ENCODE data around the gene TM4SF4.

TM4SF4 gene

GRCh38 chr3:149523512-149524299 is 49.2 kb downstream of the TM4SF4 start:
- Histone ChIP-seq H3K9ac (no peak overlapping the region), H3K27me3 (ENCODE audit: insufficient read depth, low read depth) (no peaks in the 10 kb centered on the region), H3K4me3 (IDR thresholded peaks at IDR 0.05; ENCODE audit: insufficient read depth, low read depth, low read length) (no peak overlapping the region), H4K20me1 (ENCODE audit: insufficient read depth) (no peaks in the 10 kb centered on the region), H3K4me1 (ENCODE audit: low read depth, poor library complexity, severe bottlenecking) (no peaks in the 10 kb centered on the region), H3K4me2 (no peak overlapping the region), H3K79me2 (ENCODE audit: insufficient read depth, low read depth) (no peaks in the 10 kb centered on the region), H2AFZ (ENCODE audit: low read depth) (no peak overlapping the region), H3K36me3 (ENCODE audit: insufficient read depth) (no peaks in the 10 kb centered on the region), H3K27ac (no peak overlapping the region)
- TF ChIP-seq CTCF (conservative IDR thresholded peaks at IDR 0.05; ENCODE audit: low read depth, low read length), result no peak

GRCh38 chr3:149527531-149528339 is 53.2 kb downstream of the TM4SF4 start:
- no peaks in the 10 kb centered on the region for H3K79me2 ChIP-seq (ENCODE audit: insufficient read depth, low read depth)
- H3K4me3 ChIP-seq (IDR thresholded peaks at IDR 0.05; ENCODE audit: insufficient read depth, low read depth, low read length), result no peak overlapping the region
- H3K36me3 ChIP-seq (ENCODE audit: insufficient read depth), result no peaks in the 10 kb centered on the region
- TF ChIP-seq CTCF (conservative IDR thresholded peaks at IDR 0.05; ENCODE audit: low read depth, low read length), result no peak
- no peaks in the 10 kb centered on the region for H3K27me3 ChIP-seq (ENCODE audit: insufficient read depth, low read depth)
- no peak overlapping the region for H3K4me2 ChIP-seq
- peaks cover 9% of the 10 kb centered on the region for H3K4me1 ChIP-seq (ENCODE audit: low read depth, poor library complexity, severe bottlenecking)
- H2AFZ ChIP-seq (ENCODE audit: low read depth), result no peak overlapping the region
- H3K9ac ChIP-seq, result no peak overlapping the region
- H4K20me1 ChIP-seq (ENCODE audit: insufficient read depth), result no peaks in the 10 kb centered on the region
- H3K27ac ChIP-seq, result no peak overlapping the region

GRCh38 chr3:149528340-149528650 is 53.8 kb downstream of the TM4SF4 start:
- Histone ChIP-seq H3K27ac (no peak overlapping the region), H3K79me2 (ENCODE audit: insufficient read depth, low read depth) (no peaks in the 10 kb centered on the region), H3K4me2 (no peak overlapping the region)

GRCh38 chr3:149529099-149529498 is 54.6 kb downstream of the TM4SF4 start:
- Histone ChIP-seq H3K36me3 (ENCODE audit: insufficient read depth) (no peaks in the 10 kb centered on the region), H3K9ac (no peak overlapping the region), H3K79me2 (ENCODE audit: insufficient read depth, low read depth) (no peaks in the 10 kb centered on the region), H3K4me2 (no peak overlapping the region), H3K27ac (no peak overlapping the region), H3K4me1 (ENCODE audit: low read depth, poor library complexity, severe bottlenecking) (peaks cover 9% of the 10 kb centered on the region), H4K20me1 (ENCODE audit: insufficient read depth) (no peaks in the 10 kb centered on the region), H3K4me3 (IDR thresholded peaks at IDR 0.05; ENCODE audit: insufficient read depth, low read depth, low read length) (no peak overlapping the region), H2AFZ (ENCODE audit: low read depth) (no peak overlapping the region), H3K27me3 (ENCODE audit: insufficient read depth, low read depth) (no peaks in the 10 kb centered on the region)
- no peak for TF ChIP-seq CTCF (conservative IDR thresholded peaks at IDR 0.05; ENCODE audit: low read depth, low read length)

More at GRCh38 chr3:149528340-149528650, 53.8 kb downstream of the TM4SF4 start:
- no peak for TF ChIP-seq CTCF (conservative IDR thresholded peaks at IDR 0.05; ENCODE audit: low read depth, low read length)
- Histone ChIP-seq H3K36me3 (ENCODE audit: insufficient read depth) (no peaks in the 10 kb centered on the region), H4K20me1 (ENCODE audit: insufficient read depth) (no peaks in the 10 kb centered on the region), H3K9ac (no peak overlapping the region), H3K27me3 (ENCODE audit: insufficient read depth, low read depth) (no peaks in the 10 kb centered on the region), H3K4me1 (ENCODE audit: low read depth, poor library complexity, severe bottlenecking) (peaks cover 9% of the 10 kb centered on the region), H2AFZ (ENCODE audit: low read depth) (no peak overlapping the region), H3K4me3 (IDR thresholded peaks at IDR 0.05; ENCODE audit: insufficient read depth, low read depth, low read length) (no peak overlapping the region)

All from KMS-11 (cell line).